ENCODE results near the gene TBC1D16.

The TBC1D16 gene

GRCh38 chr17:80035687-80035936 is at the start of gene TBC1D16:
Gene TBC1D16, minus strand, starts transcription at chr17:80035872. Its CDS starts 22,325 bp downstream, at chr17:80013547.
- DNase-seq, result no peak

GRCh38 chr17:80084773-80085172 is 49.1 kb upstream of the TBC1D16 start:
- DNase-seq, result no peak

- DNase-seq, result no peak
These were observed 47.5 kb upstream of the TBC1D16 start for GRCh38 chr17:80083136-80083661.

- DNase-seq, result peak; percentile 13 to 19
These were observed 46.9 kb upstream of the TBC1D16 start for GRCh38 chr17:80082403-80083135.

GRCh38 chr17:80081596-80081995 is 45.9 kb upstream of the TBC1D16 start:
- DNase-seq, result no peak

- DNase-seq, result no peak
These were observed 44.4 kb upstream of the TBC1D16 start for GRCh38 chr17:80080081-80080480.

GRCh38 chr17:80072410-80072809 is 36.7 kb upstream of the TBC1D16 start:
- no peak for DNase-seq

GRCh38 chr17:80071116-80071841 is 35.6 kb upstream of the TBC1D16 start:
- no peak for DNase-seq

- DNase-seq, result no peak
These were observed 34.9 kb upstream of the TBC1D16 start for GRCh38 chr17:80070375-80071115.

- no peak for DNase-seq
These were observed 32.9 kb upstream of the TBC1D16 start for GRCh38 chr17:80068301-80069222.

GRCh38 chr17:80067393-80067986 is 31.8 kb upstream of the TBC1D16 start:
- no peak for DNase-seq

- DNase-seq, result no peak
These were observed 30.0 kb upstream of the TBC1D16 start for GRCh38 chr17:80065478-80066170.

- DNase-seq, result no peak
These were observed 29.0 kb upstream of the TBC1D16 start for GRCh38 chr17:80064696-80065095.

GRCh38 chr17:80063830-80064585 is 28.3 kb upstream of the TBC1D16 start:
- DNase-seq, result no peak

- no peak for DNase-seq
These were observed 25.7 kb upstream of the TBC1D16 start for GRCh38 chr17:80061421-80061820.

GRCh38 chr17:80060644-80061043 is 25.0 kb upstream of the TBC1D16 start:
- no peak for DNase-seq

- no peak for DNase-seq
These were observed 22.8 kb upstream of the TBC1D16 start for GRCh38 chr17:80058311-80058955.

- no peak for DNase-seq
These were observed 19.9 kb upstream of the TBC1D16 start for GRCh38 chr17:80055597-80055996.

- no peak for DNase-seq
These were observed 17.4 kb upstream of the TBC1D16 start for GRCh38 chr17:80053102-80053501.

- DNase-seq, result no peak
These were observed 16.0 kb upstream of the TBC1D16 start for GRCh38 chr17:80051681-80052080.

Measured in bone marrow (tissue), 2 donors.